ENCODE measurements around the gene SECTM1. TPM values are rescaled to one million over a fixed set of nuclear protein-coding genes. Genes with fewer than 3 reads are reported as not detected.

Gene SECTM1
- total RNA-seq, 6 experiments from 2014 or later = 1.7 to 3.9 (median 2.8) TPM

- H3K4me1 Mint-ChIP-seq (ENCODE audit: low read depth) = peaks cover 49% of the 10 kb centered on the region
Measured at GRCh38 chr17:82295472-82295814, 38.1 kb downstream of the SECTM1 start.

GRCh38 chr17:82294064-82294773, 39.3 kb downstream of the SECTM1 start:
- DNase-seq = no peak
- H3K27me3 Mint-ChIP-seq (ENCODE audit: insufficient read depth) = peaks cover 3% of the 10 kb centered on the region
- TF ChIP-seq CTCF (IDR thresholded peaks at IDR 0.05) = no peak
- peaks cover 52% of the 10 kb centered on the region for H3K4me1 Mint-ChIP-seq (ENCODE audit: low read depth)
- peak overlapping the region; percentile 81 for H3K4me3 Mint-ChIP-seq
- no peaks in the 10 kb centered on the region for H3K9me3 Mint-ChIP-seq
- H3K36me3 Mint-ChIP-seq (ENCODE audit: low read depth) = no peaks in the 10 kb centered on the region
- H3K27ac Mint-ChIP-seq = peak overlapping the region; percentile 45; the same call in 1 of the 2 replicates

More at GRCh38 chr17:82295472-82295814, 38.1 kb downstream of the SECTM1 start:
- DNase-seq = no peak
- peaks cover 3% of the 10 kb centered on the region for H3K27me3 Mint-ChIP-seq (ENCODE audit: insufficient read depth)
- no peak overlapping the region for H3K4me3 Mint-ChIP-seq
- H3K36me3 Mint-ChIP-seq (ENCODE audit: low read depth) = no peaks in the 10 kb centered on the region
- no peak overlapping the region for H3K27ac Mint-ChIP-seq
- TF ChIP-seq CTCF (IDR thresholded peaks at IDR 0.05) = no peak
- no peaks in the 10 kb centered on the region for H3K9me3 Mint-ChIP-seq

- no peak for TF ChIP-seq CTCF (IDR thresholded peaks at IDR 0.05)
- Mint-ChIP-seq H3K4me1 (ENCODE audit: low read depth) (peaks cover 52% of the 10 kb centered on the region), H3K36me3 (ENCODE audit: low read depth) (no peaks in the 10 kb centered on the region), H3K9me3 (no peaks in the 10 kb centered on the region), H3K27ac (peak overlapping the region; percentile 69), H3K4me3 (peak overlapping the region; percentile 86), H3K27me3 (ENCODE audit: insufficient read depth) (no peaks in the 10 kb centered on the region; the same call in 1 of the 2 replicates)
- DNase-seq = peak; percentile 98
Measured at GRCh38 chr17:82292251-82293154, 41.1 kb downstream of the SECTM1 start.

DNA sequence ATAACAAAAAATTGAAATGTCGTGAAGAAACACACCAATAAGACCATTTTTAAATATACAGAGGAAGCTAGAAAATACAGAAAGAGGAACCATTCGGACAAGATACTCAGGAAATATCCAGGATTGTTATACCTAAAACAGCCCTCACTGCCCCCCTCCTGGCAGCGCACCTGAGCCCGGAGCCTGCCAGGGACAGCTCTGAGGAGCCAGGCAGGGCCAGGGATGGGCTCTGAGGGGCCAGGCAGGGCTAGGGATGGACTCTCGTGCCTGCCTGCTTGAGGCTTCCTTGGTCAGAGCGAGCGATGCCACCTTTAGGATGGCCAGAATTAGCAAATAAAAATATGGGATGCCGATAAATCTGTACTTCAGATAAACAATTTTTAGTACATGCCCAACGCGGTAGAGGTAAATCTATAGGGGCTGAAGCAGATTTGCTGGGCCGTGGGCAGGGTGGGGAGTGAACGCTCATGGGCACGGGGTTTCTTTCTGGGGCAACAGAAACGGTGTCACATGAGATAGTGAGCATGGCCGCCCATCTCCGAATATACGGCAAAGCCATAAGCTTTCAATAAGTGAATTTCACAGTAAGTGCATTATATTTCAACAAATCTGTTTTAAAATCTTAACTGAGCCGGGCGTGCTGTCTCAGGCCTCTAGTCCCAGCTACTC, 41.9 kb downstream of the SECTM1 start:
- Mint-ChIP-seq H3K27ac (peak overlapping the region; percentile 8; the same call in 1 of the 2 replicates), H3K4me1 (ENCODE audit: low read depth) (peaks cover 45% of the 10 kb centered on the region)
- no peak for TF ChIP-seq CTCF (IDR thresholded peaks at IDR 0.05)

More for the DNA sequence above, 41.9 kb downstream of the SECTM1 start:
- no peak for DNase-seq
- Mint-ChIP-seq H3K36me3 (ENCODE audit: low read depth) (no peaks in the 10 kb centered on the region), H3K9me3 (no peaks in the 10 kb centered on the region), H3K27me3 (ENCODE audit: insufficient read depth) (no peaks in the 10 kb centered on the region; the same call in 1 of the 2 replicates), H3K4me3 (peak overlapping the region; percentile 67)
